NCI-H2107 (cell line): ENCODE results near the gene ZSWIM8.
"Not testable (repeated sequence)": the region's sequence is repeated elsewhere in the genome, so short reads cannot be mapped to it uniquely, and the experiment has no call there.

ENCODE experiments used
- DNase-seq: peaks from one replicate; lab custom pipeline; 2025; lab: John Stamatoyannopoulos, UW

The ZSWIM8 gene

GRCh38 chr10:73796035-73796434 lies 10.6 kb downstream of the ZSWIM8 start:
- not testable (repeated sequence) for DNase-seq

- no peak for DNase-seq
These were observed 11.4 kb downstream of the ZSWIM8 start for GRCh38 chr10:73796766-73797165.

GRCh38 chr10:73797324-73798025 lies 12.1 kb downstream of the ZSWIM8 start:
- no peak for DNase-seq

DNA sequence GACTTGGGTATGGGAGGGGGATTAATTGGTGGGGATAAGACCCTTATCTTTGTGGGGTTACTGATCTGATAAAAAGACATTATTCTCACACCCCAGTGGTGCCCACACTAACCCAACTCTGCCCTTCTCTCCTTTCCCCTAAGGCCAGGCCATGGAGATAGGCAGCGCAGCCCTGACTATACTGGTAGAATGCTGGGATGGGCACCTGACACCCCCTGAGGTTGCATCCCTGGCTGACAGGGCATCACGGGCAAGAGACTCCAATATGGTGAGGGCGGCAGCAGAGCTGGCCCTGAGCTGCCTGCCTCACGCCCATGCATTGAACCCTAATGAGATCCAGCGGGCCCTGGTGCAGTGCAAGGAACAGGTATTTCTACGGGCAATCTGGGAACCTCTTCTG lies 12.7 kb downstream of the ZSWIM8 start:
- DNase-seq = no peak

DNA sequence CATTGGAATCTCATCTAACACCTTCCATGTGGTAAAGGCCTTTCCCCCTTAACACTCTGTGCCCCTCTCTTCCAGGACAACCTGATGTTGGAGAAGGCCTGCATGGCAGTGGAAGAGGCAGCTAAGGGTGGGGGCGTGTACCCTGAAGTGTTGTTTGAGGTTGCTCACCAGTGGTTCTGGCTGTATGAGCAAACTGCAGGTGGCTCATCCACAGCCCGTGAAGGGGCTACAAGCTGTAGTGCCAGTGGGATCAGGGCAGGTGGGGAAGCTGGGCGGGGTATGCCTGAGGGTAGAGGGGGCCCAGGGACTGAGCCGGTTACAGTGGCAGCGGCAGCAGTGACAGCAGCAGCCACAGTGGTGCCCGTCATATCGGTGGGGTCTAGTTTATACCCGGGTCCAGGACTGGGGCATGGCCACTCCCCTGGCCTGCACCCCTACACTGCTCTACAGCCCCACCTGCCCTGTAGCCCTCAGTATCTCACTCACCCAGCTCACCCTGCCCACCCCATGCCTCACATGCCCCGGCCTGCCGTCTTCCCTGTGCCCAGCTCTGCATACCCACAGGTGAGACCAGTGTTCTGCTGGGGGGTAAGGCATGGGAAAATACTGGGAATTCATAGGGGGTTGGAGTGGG lies 13.6 kb downstream of the ZSWIM8 start:
- no peak for DNase-seq

GRCh38 chr10:73799899-73800559 lies 14.6 kb downstream of the ZSWIM8 start:
- no peak for DNase-seq

DNA sequence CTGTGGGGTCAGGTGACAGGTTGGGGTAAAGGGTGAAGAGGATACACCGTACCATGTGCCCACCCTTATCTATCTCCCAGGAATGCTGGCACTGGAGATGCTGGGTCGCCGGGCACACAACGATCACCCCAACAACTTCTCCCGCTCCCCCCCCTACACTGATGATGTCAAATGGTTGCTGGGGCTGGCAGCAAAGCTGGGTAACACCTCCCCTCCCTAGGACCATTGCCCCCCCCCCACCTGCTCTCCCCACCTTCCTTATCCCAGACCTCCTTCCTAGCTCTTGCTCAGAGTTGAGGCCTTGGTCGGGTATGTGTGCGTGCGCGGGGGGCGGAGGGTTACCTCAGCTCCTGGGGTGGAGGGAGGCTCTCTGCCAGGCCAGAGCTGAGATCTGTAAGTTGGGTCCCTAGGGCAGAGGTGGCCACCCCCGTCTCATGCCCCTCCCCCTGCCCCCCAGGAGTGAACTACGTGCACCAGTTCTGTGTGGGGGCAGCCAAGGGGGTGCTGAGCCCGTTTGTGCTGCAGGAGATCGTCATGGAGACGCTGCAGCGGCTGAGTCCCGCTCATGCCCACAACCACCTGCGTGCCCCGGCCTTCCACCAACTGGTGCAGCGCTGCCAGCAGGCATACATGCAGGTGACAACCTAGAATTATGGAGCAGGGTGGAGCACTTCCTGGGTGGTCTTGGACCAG lies 15.3 kb downstream of the ZSWIM8 start:
- no peak for DNase-seq

GRCh38 chr10:73801253-73801590 lies 15.8 kb downstream of the ZSWIM8 start:
- DNase-seq = no peak

- DNase-seq = no peak
These were observed 17.0 kb downstream of the ZSWIM8 start for GRCh38 chr10:73802276-73802991.

GRCh38 chr10:73803680-73804286 lies 18.4 kb downstream of the ZSWIM8 start:
- DNase-seq = no peak

DNA sequence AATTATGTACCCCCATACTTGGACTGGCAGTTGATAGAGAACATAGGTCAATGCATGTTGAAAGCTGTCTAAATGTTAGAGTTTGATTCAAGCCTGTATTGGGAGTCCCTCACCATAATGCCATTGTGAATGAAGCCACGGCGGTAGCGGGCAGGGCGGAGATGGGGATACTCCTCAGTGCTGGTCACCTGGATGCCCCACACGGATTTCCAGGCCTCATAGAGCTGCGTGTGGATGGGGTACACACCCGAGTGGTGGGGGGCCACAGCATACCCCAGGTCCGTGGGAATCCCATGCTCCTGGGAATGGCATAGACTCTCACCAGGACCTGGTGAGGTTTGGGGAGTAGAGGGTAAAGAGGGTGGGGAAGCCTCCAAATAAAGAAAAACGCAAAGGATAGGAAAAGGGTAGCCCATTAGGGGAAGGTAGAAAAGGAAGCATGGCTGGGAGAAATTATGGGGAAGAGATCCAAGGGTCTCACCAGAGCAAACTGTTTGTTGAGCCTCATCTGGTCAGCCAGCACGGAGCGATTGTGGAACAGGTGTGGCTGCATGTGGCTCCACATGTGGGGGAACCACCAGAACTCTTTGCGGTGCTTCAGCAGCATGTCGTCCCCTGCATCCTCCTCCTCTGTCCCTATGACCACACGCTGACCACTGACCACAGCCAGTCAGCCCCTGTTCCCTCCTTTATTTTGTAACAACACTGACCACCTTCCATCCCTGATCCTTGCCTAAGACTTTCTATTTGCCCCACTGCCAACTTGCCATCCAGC lies 21.0 kb downstream of the ZSWIM8 start:
- DNase-seq = no peak

- DNase-seq = no peak
These were observed 22.1 kb downstream of the ZSWIM8 start for GRCh38 chr10:73807471-73807870.

GRCh38 chr10:73808021-73808815 lies 22.8 kb downstream of the ZSWIM8 start:
- no peak for DNase-seq

GRCh38 chr10:73809061-73809818 lies 23.8 kb downstream of the ZSWIM8 start:
- DNase-seq = no peak

- no peak for DNase-seq
These were observed 24.9 kb downstream of the ZSWIM8 start for GRCh38 chr10:73810358-73810734.

GRCh38 chr10:73810735-73811465 lies 25.5 kb downstream of the ZSWIM8 start:
- DNase-seq = no peak

GRCh38 chr10:73812657-73813056 lies 27.3 kb downstream of the ZSWIM8 start:
- DNase-seq = no peak

DNA sequence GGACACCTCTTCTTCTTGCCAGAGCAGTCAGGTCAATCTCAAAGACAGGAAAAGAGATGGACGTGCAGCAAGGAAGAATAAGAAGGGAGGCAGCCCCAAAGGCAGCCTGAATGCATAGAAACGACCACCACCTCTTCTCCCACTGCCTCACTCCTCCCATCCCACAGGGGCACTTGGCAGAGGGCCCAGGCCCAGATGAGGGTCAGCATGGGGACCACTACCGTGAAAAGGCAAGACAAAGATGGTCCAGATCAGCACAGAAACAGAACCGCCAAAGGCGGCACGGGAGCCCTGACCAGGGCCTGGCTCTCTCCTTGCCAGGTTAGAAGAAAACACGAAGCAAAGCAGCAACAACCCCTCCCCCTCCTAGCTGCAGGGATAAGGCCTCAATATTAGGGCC lies 27.9 kb downstream of the ZSWIM8 start:
- no peak for DNase-seq
